HFF-Myc (cell line): Measurements from ENCODE around the gene ACSM3.
A peak's percentile ranks its signal among the peaks of the same experiment; 100 is the strongest.

Experiments used
- DNase-seq: peaks from one replicate; pipeline ENCODE4 v3.0.0-alpha.2; 2011; ENCODE audit warnings: low read depth; ENCODE audit errors: extremely low read depth
- H3K4me3 ChIP-seq: replicated peaks from 2 replicates; pipeline ENCODE4 v1.5.1; 2011; ENCODE audit warnings: low read depth, mild to moderate bottlenecking, control low read depth, low read length
- TF ChIP-seq, protein P1 (sequence below): IDR thresholded peaks from 2 replicates; pipeline ENCODE4 v1.5.1; 2012; ENCODE audit warnings: mild to moderate bottlenecking, low read depth, low read length, control low read depth; ENCODE audit errors: missing control alignments

The ACSM3 gene

DNA sequence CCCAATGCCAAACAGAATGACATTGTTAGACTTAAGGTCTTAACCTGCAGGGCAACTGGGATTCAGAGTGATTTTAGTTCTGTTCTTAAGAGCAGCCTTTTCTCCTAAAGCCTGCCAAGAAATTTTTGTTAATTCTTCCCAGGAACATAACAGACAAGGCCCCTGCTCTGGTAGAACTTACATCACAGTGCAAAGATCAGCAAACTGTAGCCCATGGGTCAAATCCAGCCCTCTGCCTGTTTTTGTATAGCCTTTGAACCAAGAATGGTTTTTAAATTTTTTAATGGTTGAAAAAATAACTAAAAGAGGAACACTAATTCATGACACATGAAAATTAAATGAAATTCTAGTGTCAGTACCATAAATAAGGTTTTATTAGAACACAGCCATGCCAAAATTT, 3.8 kb downstream of the ACSM3 start:
- no peak for DNase-seq
- no peak overlapping the region for H3K4me3 ChIP-seq
- TF ChIP-seq, protein P1, sequence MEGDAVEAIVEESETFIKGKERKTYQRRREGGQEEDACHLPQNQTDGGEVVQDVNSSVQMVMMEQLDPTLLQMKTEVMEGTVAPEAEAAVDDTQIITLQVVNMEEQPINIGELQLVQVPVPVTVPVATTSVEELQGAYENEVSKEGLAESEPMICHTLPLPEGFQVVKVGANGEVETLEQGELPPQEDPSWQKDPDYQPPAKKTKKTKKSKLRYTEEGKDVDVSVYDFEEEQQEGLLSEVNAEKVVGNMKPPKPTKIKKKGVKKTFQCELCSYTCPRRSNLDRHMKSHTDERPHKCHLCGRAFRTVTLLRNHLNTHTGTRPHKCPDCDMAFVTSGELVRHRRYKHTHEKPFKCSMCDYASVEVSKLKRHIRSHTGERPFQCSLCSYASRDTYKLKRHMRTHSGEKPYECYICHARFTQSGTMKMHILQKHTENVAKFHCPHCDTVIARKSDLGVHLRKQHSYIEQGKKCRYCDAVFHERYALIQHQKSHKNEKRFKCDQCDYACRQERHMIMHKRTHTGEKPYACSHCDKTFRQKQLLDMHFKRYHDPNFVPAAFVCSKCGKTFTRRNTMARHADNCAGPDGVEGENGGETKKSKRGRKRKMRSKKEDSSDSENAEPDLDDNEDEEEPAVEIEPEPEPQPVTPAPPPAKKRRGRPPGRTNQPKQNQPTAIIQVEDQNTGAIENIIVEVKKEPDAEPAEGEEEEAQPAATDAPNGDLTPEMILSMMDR = no peak

DNA sequence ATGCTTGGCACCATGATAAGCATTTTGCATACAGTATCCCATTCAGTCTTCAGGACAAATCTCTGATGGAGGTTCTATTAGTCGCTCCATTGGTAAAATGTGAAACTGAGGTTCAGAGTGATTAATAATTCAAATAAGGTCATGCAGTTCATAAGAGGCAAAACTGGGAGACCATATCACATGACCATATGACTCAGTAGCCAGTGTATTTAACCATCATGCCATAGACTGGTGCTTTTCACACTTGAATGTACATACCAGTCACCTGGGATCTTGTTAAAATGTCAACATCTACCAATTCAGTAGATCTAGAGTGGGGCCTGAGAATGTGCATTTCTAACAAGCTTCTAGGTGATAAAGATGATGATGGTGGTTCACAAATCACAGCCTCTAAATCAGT, 4.3 kb downstream of the ACSM3 start:
- no peak for DNase-seq
- H3K4me3 ChIP-seq = no peak overlapping the region
- TF ChIP-seq, protein P1 = no peak

DNA sequence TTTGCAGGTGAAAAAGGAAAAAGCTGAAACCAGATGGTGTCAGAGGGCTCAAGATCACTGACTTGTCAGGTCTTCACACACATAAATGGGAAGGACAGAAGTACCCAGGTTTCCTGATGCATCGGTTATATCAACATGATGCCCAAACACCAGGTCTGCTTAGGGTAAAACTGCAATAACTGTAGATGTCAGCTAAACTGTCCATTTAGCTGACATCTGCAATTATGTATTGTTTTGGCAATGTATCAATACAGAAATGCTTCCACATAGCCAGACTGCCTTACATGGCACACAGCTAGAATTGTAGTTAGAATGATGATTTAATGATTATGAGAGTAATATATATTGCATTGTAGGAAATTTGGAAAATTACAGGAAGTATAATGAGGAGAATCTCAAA, 5.0 kb downstream of the ACSM3 start:
- DNase-seq = no peak
- no peak overlapping the region for H3K4me3 ChIP-seq
- TF ChIP-seq, protein P1 = no peak

DNA sequence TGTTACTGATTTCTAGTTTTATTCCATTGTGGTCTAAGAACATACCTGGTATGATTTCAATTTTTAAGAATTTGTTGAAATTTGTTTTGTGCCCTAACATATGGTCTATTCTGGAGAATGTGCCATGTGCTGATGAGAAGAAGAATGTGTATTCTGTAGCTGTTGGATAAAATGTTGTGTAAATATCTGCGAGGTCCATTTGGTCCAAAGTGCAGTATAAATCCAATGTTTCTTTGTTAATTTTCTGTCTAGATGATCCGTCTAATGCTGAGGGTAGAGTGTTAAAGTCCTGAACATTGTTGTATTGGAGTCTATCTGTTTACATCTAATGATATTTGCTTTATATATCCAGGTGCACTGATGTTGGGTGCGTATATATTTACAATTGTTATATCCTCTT, 9.9 kb downstream of the ACSM3 start:
- no peak for DNase-seq
- TF ChIP-seq, protein P1 = no peak
- no peak overlapping the region for H3K4me3 ChIP-seq

DNA sequence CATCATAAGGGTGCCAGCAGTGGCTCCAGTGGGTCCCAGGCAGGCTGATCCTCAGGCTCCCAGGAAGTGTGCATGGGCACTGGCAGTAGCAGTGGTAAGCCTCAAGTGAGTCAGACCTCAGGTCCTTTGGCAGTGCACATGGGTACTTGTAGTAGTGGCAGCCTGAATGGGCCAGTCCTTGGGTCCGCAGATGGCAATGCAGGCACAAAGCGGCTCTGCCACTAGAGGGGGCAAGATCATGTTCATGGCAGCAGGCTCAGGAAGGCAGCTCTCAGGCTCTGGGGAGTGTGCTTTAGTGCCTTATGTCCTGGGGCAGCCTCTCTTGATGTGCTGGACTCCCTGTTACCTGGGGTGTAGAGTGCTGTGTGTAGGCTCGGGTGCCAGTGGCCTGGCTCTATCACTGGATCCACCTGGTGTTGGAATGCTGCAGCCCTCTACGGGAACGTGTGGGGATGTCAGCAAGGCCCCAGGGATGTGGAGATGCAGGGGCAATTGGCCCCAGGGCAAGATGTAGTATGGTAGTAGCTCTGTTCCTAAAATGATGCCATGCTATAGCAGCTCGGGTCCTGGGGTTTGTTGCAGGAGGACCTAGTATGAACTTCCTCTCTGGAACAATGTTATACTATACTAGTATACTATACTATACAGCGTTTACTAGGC, 11.0 kb downstream of the ACSM3 start:
- no peak overlapping the region for H3K4me3 ChIP-seq
- DNase-seq = peak; percentile 55
- TF ChIP-seq, protein P1 = peak; percentile 90

DNA sequence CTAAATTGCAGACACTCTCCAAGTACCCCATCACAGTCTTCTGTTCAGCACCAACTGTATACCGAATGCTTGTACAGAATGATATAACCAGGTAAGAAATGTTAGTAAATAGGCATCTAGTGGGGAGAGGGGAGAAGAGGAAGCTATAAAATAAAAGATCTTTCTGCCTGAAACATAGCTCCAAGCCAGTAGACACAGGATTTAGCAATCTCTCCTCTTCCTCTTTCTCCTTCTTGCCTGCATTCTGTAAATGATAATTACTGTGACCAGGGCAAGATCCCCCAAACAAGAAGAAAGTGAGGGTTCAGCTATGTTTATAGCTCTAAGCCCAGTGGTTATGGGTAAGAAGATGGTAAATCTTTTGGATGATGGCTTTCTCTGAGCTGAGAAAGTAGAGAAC, 17.9 kb downstream of the ACSM3 start:
- H3K4me3 ChIP-seq = no peak overlapping the region
- TF ChIP-seq, protein P1 = no peak
- no peak for DNase-seq

DNA sequence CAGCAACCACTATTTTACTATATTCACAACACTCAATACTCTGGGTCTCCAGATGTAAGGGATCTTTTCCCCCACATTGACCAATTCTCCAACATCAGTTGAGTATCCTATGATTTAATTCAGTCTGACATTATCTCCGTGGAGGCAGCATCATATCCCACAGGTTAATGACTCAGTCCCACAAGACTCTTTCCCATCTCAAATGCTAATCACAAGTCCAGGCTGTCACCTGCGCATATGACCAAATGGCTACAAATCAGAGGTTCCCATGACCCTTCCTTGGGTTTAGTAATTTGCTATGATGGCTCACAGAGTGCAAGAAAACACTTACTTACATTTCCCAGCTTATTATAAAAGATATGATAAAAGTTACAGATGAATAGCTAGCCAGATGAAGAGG, 18.7 kb downstream of the ACSM3 start:
- H3K4me3 ChIP-seq = no peak overlapping the region
- no peak for DNase-seq
- TF ChIP-seq, protein P1 = no peak
